ENCODE measurements around the gene MOB3A. TPM values are rescaled to one million over a fixed set of nuclear protein-coding genes. Genes with fewer than 3 reads are reported as not detected.

The MOB3A gene
- total RNA-seq, 1 donor from 2014 or later, result 69.2 TPM

DNA sequence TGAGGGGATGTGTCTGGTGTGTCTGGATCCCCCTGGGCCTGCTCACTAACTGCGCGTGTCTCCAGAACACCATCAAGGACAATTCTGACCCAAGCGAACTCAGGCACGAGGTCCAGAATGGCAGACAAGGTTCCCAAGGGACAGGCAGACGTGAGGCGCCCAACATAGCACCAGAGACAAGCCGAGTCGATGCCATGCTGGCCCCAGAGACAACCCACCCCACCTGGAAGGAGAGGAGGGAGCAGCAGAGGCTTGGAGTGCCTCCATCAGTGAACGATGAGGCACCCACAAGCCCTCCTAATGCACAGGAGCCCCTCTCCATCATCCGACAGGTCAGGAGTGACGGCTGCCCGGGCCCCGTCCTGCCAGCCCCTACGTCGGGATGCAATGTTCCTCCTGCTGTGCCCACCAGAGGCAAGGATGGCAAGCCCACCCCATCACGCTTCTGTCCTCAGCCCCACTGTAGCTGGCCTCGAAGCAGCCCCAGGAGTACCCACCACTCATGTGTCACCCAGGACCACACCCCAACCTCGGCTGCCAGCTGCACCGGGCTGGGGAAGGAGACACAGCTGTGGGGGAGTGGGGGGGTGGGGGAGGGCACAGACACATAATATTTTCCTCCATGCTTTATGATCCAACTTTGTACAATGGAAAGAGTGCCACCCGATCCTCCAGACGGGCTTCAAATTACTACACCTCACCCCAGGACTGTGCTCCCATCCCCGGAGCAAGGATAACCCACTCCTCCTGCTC lies 43.4 kb upstream of the MOB3A start:
- intact Hi-C loops (cut with DNase I), result no loop called here
- Histone ChIP-seq H3K27me3 (ENCODE audit: low read depth) (no peaks in the 10 kb centered on the region), H3K9me3 (no peaks in the 10 kb centered on the region), H3K27ac (no peak overlapping the region), H3K36me3 (peaks cover 54% of the 10 kb centered on the region), H3K4me1 (no peaks in the 10 kb centered on the region), H3K4me3 (no peak overlapping the region)
- ATAC-seq (no peak), DNase-seq (no peak)
- TF ChIP-seq, protein P1, sequence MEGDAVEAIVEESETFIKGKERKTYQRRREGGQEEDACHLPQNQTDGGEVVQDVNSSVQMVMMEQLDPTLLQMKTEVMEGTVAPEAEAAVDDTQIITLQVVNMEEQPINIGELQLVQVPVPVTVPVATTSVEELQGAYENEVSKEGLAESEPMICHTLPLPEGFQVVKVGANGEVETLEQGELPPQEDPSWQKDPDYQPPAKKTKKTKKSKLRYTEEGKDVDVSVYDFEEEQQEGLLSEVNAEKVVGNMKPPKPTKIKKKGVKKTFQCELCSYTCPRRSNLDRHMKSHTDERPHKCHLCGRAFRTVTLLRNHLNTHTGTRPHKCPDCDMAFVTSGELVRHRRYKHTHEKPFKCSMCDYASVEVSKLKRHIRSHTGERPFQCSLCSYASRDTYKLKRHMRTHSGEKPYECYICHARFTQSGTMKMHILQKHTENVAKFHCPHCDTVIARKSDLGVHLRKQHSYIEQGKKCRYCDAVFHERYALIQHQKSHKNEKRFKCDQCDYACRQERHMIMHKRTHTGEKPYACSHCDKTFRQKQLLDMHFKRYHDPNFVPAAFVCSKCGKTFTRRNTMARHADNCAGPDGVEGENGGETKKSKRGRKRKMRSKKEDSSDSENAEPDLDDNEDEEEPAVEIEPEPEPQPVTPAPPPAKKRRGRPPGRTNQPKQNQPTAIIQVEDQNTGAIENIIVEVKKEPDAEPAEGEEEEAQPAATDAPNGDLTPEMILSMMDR (IDR thresholded peaks at IDR 0.05), result no peak

DNA sequence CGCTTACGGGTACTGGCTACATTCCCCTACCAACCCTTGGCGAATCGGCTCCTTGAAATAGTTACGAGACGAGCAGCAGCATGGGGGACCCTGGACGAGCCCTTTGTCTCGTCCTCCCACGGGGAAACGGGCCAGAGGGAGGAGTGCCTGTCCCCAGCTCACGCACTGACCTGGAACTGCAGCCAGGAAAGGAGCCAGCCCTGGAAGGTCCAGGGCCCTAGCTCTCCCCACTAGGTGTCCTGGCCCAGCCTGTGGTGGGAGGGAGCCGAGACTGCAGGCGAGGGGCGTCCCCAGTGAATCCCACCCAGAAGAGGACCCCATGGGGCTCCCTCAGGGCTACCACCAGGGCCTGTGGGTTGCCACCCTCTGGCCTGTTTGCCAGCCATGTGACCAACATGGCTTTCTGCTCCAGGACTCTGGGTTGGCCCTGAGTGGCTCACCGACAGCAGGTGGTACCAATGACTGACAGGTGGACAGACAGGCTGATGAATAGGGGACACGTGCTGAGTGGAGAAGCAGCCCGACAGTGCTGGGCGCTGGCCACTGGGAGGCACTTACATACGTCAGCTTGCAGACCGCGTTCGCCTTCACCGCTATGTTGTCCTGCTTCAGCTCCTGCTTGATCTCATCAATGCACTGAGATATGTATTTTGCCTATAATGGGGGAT lies 42.1 kb upstream of the MOB3A start:
- H3K27ac ChIP-seq, result no peak overlapping the region
- H3K27me3 ChIP-seq (ENCODE audit: low read depth), result no peaks in the 10 kb centered on the region
- DNase-seq (no peak), ATAC-seq (peak in 1 of 2 donors; percentile 11)
- TF ChIP-seq, protein P1 (IDR thresholded peaks at IDR 0.05), result no peak
- H3K9me3 ChIP-seq, result no peaks in the 10 kb centered on the region
- H3K4me3 ChIP-seq, result no peak overlapping the region
- H3K4me1 ChIP-seq, result no peaks in the 10 kb centered on the region
- peaks cover 68% of the 10 kb centered on the region for H3K36me3 ChIP-seq
- intact Hi-C loops (cut with DNase I), result no loop called here

DNA sequence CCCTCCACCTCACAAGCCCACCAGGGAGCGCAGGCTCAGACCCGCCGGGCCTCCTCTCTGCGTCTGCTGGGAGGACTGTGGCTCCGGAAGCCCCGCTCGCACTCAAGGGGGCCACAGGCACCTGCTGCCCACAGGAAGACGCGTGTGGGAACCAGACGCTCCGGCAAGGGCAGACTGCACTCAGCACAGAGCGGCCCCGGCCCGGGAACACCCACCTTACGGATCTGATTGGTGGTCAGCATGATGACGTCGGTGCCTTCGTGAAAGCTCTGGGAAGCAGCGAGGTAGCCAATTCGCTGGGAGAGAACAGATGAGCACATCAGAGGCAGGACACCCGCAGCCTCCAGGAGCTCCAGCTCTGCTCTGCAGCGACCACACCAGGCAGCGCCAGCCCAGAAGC lies 40.7 kb upstream of the MOB3A start:
- no peak overlapping the region for H3K27ac ChIP-seq
- ATAC-seq (no peak), DNase-seq (no peak)
- H3K36me3 ChIP-seq, result peaks cover 82% of the 10 kb centered on the region
- H3K27me3 ChIP-seq (ENCODE audit: low read depth), result no peaks in the 10 kb centered on the region
- intact Hi-C loops (cut with DNase I), result no loop called here
- H3K4me3 ChIP-seq, result no peak overlapping the region
- no peaks in the 10 kb centered on the region for H3K9me3 ChIP-seq
- TF ChIP-seq, protein P1 (IDR thresholded peaks at IDR 0.05), result no peak
- H3K4me1 ChIP-seq, result no peaks in the 10 kb centered on the region

DNA sequence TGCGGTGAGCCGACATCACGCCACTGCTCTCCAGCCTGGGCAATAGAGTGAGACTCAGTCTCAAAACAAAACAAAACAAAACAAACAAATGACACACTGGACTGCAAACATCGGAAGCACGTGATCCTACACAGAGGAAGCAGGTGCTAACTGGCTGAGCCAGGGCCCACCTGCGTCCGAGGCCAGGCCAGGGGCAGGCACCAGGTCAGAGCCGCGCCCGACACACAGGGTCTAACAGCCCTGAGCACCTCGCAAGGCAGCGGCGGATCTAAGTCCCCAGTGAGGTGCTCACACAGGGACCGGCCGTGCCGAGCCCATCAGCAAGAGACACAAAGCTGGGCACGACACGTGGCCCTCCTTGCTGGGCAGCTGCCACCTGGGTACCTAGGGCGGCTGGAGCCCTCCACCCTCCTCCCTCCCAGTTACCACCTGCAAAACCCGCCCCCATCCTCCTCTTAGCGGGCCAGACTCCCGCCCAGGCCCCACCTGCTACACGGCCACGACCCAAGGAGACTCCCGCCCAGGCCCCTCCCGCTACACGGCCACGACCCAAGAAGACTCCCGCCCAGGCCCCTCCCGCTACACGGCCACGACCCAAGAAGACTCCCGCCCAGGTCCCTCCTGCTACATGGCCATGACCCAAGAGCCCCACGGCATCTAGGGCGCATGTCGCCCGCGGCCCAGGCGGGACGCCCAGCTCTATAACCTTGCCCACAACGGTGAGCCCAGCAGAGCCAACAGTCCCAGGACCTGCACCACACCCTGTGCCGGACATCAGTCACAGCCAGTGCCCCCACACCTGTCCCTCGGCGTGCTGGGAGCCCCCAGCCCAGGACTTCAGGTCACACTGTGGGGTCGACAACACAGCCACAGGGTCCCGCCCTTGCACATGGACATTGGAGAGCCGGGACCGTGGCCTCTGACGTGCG lies 39.6 kb upstream of the MOB3A start:
- ATAC-seq (peak; percentile 14 to 17), DNase-seq (peak; percentile 36)

More for the DNA sequence above, 39.6 kb upstream of the MOB3A start:
- Histone ChIP-seq H3K9me3 (no peaks in the 10 kb centered on the region), H3K27ac (no peak overlapping the region), H3K4me3 (no peak overlapping the region), H3K27me3 (ENCODE audit: low read depth) (no peaks in the 10 kb centered on the region), H3K4me1 (no peaks in the 10 kb centered on the region), H3K36me3 (peaks cover 87% of the 10 kb centered on the region)
- intact Hi-C loops (cut with DNase I), result no loop called here
- TF ChIP-seq, protein P1 (IDR thresholded peaks at IDR 0.05), result no peak
